HG03066 (cell line): ENCODE measurements around the gene DRP2.
"Not testable (repeated sequence)": the region's sequence is repeated elsewhere in the genome, so short reads cannot be mapped to it uniquely, and the experiment has no call there.

Source experiments
- ATAC-seq: cut with Tn5 transposase; IDR thresholded peaks from one replicate; pipeline ENCODE4 v1.9.1; 2021; ENCODE audit warnings: low read depth; ENCODE audit not compliant: unreplicated experiment

Gene DRP2

GRCh38 chrX:101237041-101237440, 17.5 kb downstream of the DRP2 start:
- no peak for ATAC-seq

GRCh38 chrX:101241531-101241930, 21.9 kb downstream of the DRP2 start:
- ATAC-seq: no peak

- ATAC-seq: no peak
These were observed 33.0 kb downstream of the DRP2 start for GRCh38 chrX:101252634-101253033.

GRCh38 chrX:101257448-101258258, 38.1 kb downstream of the DRP2 start:
- no peak for ATAC-seq

- ATAC-seq: no peak
These were observed 38.6 kb downstream of the DRP2 start for GRCh38 chrX:101258259-101258581.

GRCh38 chrX:101260435-101260834, 40.8 kb downstream of the DRP2 start:
- ATAC-seq: no peak

GRCh38 chrX:101262590-101262989, 43.0 kb downstream of the DRP2 start:
- ATAC-seq: no peak

- ATAC-seq: no peak
These were observed 44.2 kb downstream of the DRP2 start for GRCh38 chrX:101263766-101264165.

- ATAC-seq: no peak
These were observed 46.4 kb downstream of the DRP2 start for GRCh38 chrX:101265869-101266428.

- ATAC-seq: no peak
These were observed 54.6 kb downstream of the DRP2 start for GRCh38 chrX:101274198-101274597.

- ATAC-seq: no peak
These were observed 56.7 kb downstream of the DRP2 start for GRCh38 chrX:101276238-101276637.

- no peak for ATAC-seq
These were observed 67.8 kb downstream of the DRP2 start for GRCh38 chrX:101287402-101287801.

GRCh38 chrX:101290957-101291603, 71.5 kb downstream of the DRP2 start, which contains the start of gene TAF7L:
TAF7L (minus strand) TSS chrX:101291334; CDS start chrX:101287543, 3,791 bp downstream.
- no peak for ATAC-seq

GRCh38 chrX:101295603-101296002, 76.0 kb downstream of the DRP2 start:
- ATAC-seq: not testable (repeated sequence)

GRCh38 chrX:101303790-101304189, 84.2 kb downstream of the DRP2 start:
- ATAC-seq: no peak
